C4-2B (cell line): ENCODE data around the gene GPR141.

Experiments
- H3K27ac ChIP-seq: fragments of 450-650 bp; 2 replicates; pipeline ENCODE4 v1.5.1; 2017
- CTCF ChIP-seq: fragments of 450-650 bp; conservative IDR thresholded peaks from 2 replicates; pipeline ENCODE4 v1.5.1; 2017; ENCODE audit warnings: mild to moderate bottlenecking
- ZFX ChIP-seq: fragments of 450-650 bp; IDR thresholded peaks from 2 replicates; pipeline ENCODE4 v1.6.1; 2017

GPR141 gene

DNA sequence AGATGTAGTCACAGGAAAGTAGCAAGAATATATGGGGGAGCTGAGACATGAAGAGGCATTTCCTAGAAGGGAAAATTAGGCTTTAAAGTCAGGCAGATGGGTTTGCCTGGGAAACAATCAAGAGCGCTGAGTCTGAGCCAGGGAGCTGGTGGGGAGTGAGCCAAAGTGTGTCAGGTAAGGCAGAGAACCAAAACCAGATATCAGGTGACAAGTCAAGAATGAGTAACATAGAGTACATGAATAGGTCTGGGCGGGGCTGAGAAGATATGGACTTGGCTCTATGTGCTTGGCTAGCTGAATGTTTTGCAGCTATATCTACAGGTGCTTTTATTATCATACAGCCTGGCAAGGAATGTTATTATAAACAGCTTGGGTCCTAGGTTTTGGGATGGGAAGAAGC is 49.3 kb downstream of the GPR141 start:
- TF ChIP-seq ZFX (no peak), CTCF (no peak)
- H3K27ac ChIP-seq = no peak overlapping the region

- H3K27ac ChIP-seq = no peak overlapping the region
- TF ChIP-seq CTCF (no peak), ZFX (no peak)
Observed at GRCh38 chr7:37735196-37735595, 51.6 kb downstream of the GPR141 start.

- no peak overlapping the region for H3K27ac ChIP-seq
Observed at GRCh38 chr7:37738321-37738720, 54.8 kb downstream of the GPR141 start.

GRCh38 chr7:37740398-37740797 is 56.8 kb downstream of the GPR141 start:
- no peak overlapping the region for H3K27ac ChIP-seq
- TF ChIP-seq CTCF (no peak), ZFX (no peak)

More at GRCh38 chr7:37738321-37738720, 54.8 kb downstream of the GPR141 start:
- no peak for TF ChIP-seq ZFX
- no peak for TF ChIP-seq CTCF

GRCh38 chr7:37741776-37742175 is 58.2 kb downstream of the GPR141 start:
- no peak for TF ChIP-seq ZFX
- no peak for TF ChIP-seq CTCF
- H3K27ac ChIP-seq = no peak overlapping the region

GRCh38 chr7:37751096-37751495 is 67.5 kb downstream of the GPR141 start:
- no peak for TF ChIP-seq CTCF
- no peak for TF ChIP-seq ZFX

GRCh38 chr7:37753398-37754050 is 70.0 kb downstream of the GPR141 start:
- TF ChIP-seq CTCF (no peak), ZFX (no peak)
- H3K27ac ChIP-seq = no peak overlapping the region

More at GRCh38 chr7:37751096-37751495, 67.5 kb downstream of the GPR141 start:
- no peak overlapping the region for H3K27ac ChIP-seq
